Endothelial cell of umbilical vein (primary cell): ENCODE results near the gene PSME4. TPM values are rescaled to one million over a fixed set of nuclear protein-coding genes. Genes with fewer than 3 reads are reported as not detected.

Source experiments
- BruUV-seq: library from RNA; stranded (reverse); fragments of 400-500 nt; replicated peaks from 2 replicates; lab custom pipeline; 2021; lab: Mats Ljungman, UMichigan
- CTCF ChIA-PET: fragments of 300-600, 350-600 bp; sonication (Branson Sonifier 250); formaldehyde crosslinking; loops from one replicate; lab custom pipeline; 2021; ENCODE audit warnings: antibody characterized with exemption, inconsistent platforms; lab: Charles Lee
- POLR2A ChIA-PET: fragments of 300-600, 350-600 bp; sonication (Branson Sonifier 250); formaldehyde crosslinking; loops from one replicate; lab custom pipeline; 2021; ENCODE audit warnings: antibody characterized with exemption, inconsistent platforms; lab: Charles Lee
- DNase-seq: peaks from one replicate; pipeline ENCODE4 v3.0.0-alpha.2; 2011; ENCODE audit warnings: low read depth, low spot score
- FAIRE-seq: peaks from 2 replicates; lab custom pipeline; 2011; peaks lifted over from hg19 to GRCh38; lab: Jason Lieb, UNC
- H2AFZ ChIP-seq: 2 replicates; pipeline ENCODE4 v1.6.0; 2012; ENCODE audit warnings: low read depth, low read length, control low read depth, inconsistent platforms
- H3K27ac ChIP-seq: 2 replicates; pipeline ENCODE4 v1.5.1; 2011; ENCODE audit warnings: low read depth, mild to moderate bottlenecking, control low read depth, low read length, moderate library complexity; ENCODE audit not compliant: insufficient read depth
- H3K27me3 ChIP-seq, 2 experiments: 2 replicates each; pipeline versions ENCODE4 v1.6.0 to v1.6.1; 2011; ENCODE audit warnings: low read length in 2 of 2, mixed read lengths in 1 of 2; ENCODE audit not compliant: control insufficient read depth in 2 of 2, insufficient read depth in 2 of 2
- H3K36me3 ChIP-seq, 2 experiments: 2 replicates in 1 of 2; 3 replicates in 1 of 2; pipeline ENCODE4 v1.5.1; 2011; ENCODE audit warnings: low read length in 2 of 2, mild to moderate bottlenecking in 1 of 2, moderate library complexity in 1 of 2; ENCODE audit not compliant: control insufficient read depth in 2 of 2, insufficient read depth in 2 of 2; ENCODE audit errors: extremely low read depth in 1 of 2
- H3K4me1 ChIP-seq: 3 replicates; pipeline ENCODE4 v1.5.1; 2011; ENCODE audit warnings: mild to moderate bottlenecking, low read length; ENCODE audit not compliant: control insufficient read depth, insufficient read depth; ENCODE audit errors: extremely low read depth
- H3K4me2 ChIP-seq: 2 replicates; pipeline ENCODE4 v1.6.1; 2011; ENCODE audit warnings: low read length, control low read depth, mixed read lengths; ENCODE audit not compliant: insufficient read depth
- H3K4me3 ChIP-seq, 3 experiments: fragments of 200-600 bp in 1 of 3; sonication (generic), shearing (Covaris generic) in 1 of 3; replicated peaks in 1 of 3; 2 replicates each; pipeline ENCODE4 v1.5.1; 2011 to 2016; ENCODE audit warnings: control low read depth in 3 of 3, low read length in 3 of 3, mild to moderate bottlenecking in 2 of 3, inconsistent platforms in 1 of 3, low read depth in 1 of 3, moderate library complexity in 1 of 3; ENCODE audit not compliant: insufficient read depth in 1 of 3
- H3K79me2 ChIP-seq: 2 replicates; pipeline ENCODE4 v1.6.0; 2012; ENCODE audit warnings: low read length, inconsistent platforms; ENCODE audit not compliant: control insufficient read depth, insufficient read depth
- H3K9ac ChIP-seq: replicated peaks from 2 replicates; pipeline ENCODE3; 2011; ENCODE audit warnings: low read length, control low read depth; ENCODE audit not compliant: insufficient read depth; ENCODE audit errors: extremely low read depth
- H3K9me1 ChIP-seq: replicated peaks from 3 replicates; pipeline ENCODE4 v1.6.0; 2011; ENCODE audit warnings: mild to moderate bottlenecking, low read length; ENCODE audit not compliant: control insufficient read depth, insufficient read depth; ENCODE audit errors: extremely low read depth
- H3K9me3 ChIP-seq: replicated peaks from 2 replicates; pipeline ENCODE4 v1.5.1; 2012; ENCODE audit warnings: low read length, inconsistent platforms; ENCODE audit not compliant: control insufficient read depth, insufficient read depth
- H4K20me1 ChIP-seq: replicated peaks from 2 replicates; pipeline ENCODE3; 2011; ENCODE audit warnings: mild to moderate bottlenecking, low read length; ENCODE audit not compliant: control insufficient read depth, insufficient read depth; ENCODE audit errors: extremely low read depth
- CTCF ChIP-seq, 2 donors: IDR thresholded peaks; 1 replicate in 1 of 2; 2 replicates in 1 of 2; pipeline ENCODE4 v1.5.1; 2011; ENCODE audit warnings: low read length in 2 of 2, mild to moderate bottlenecking in 2 of 2, moderate library complexity in 2 of 2, control low read depth in 1 of 2, inconsistent platforms in 1 of 2, low read depth in 1 of 2; ENCODE audit not compliant: insufficient read depth in 1 of 2; ENCODE audit errors: extremely low read depth in 1 of 2
- EZH2 ChIP-seq: IDR thresholded peaks from 2 replicates; pipeline ENCODE4 v1.6.1; 2012; ENCODE audit warnings: borderline replicate concordance, low read depth, mild to moderate bottlenecking, moderate library complexity, low read length, inconsistent platforms; ENCODE audit not compliant: severe bottlenecking
- FOS ChIP-seq: IDR thresholded peaks from 2 replicates; pipeline ENCODE4 v1.6.1; 2011; ENCODE audit warnings: mild to moderate bottlenecking, low read length, moderate library complexity, borderline replicate concordance; ENCODE audit not compliant: insufficient read depth
- GATA2 ChIP-seq: IDR thresholded peaks from 2 replicates; pipeline ENCODE4 v1.7.0; 2011; ENCODE audit warnings: low read depth, mild to moderate bottlenecking, moderate library complexity, mixed read lengths, low read length; ENCODE audit not compliant: insufficient read length, insufficient read depth
- JUN ChIP-seq: IDR thresholded peaks from 2 replicates; pipeline ENCODE4 v1.6.1; 2011; ENCODE audit warnings: borderline replicate concordance, low read depth; ENCODE audit not compliant: insufficient read length, insufficient read depth
- MAX ChIP-seq: IDR thresholded peaks from 2 replicates; pipeline ENCODE4 v1.6.1; 2011; ENCODE audit not compliant: insufficient read depth, insufficient read length
- MYC ChIP-seq: IDR thresholded peaks from one replicate; pipeline ENCODE4 v1.6.1; 2011; ENCODE audit warnings: mild to moderate bottlenecking, low read depth, low read length
- POLR2A ChIP-seq: IDR thresholded peaks from 2 replicates; pipeline ENCODE4 v1.6.1; 2012; ENCODE audit warnings: low read depth, mild to moderate bottlenecking, control low read depth, low read length
- POLR2AphosphoS5 ChIP-seq: IDR thresholded peaks from 2 replicates; pipeline ENCODE4 v1.6.1; 2012; ENCODE audit warnings: low read depth, mild to moderate bottlenecking, control low read depth, low read length, moderate library complexity; ENCODE audit not compliant: insufficient read depth
- dilution Hi-C: fragments of 300-500 bp; cut with MboI; formaldehyde crosslinking; loops from one replicate; pipeline ENCODE4 v1.15.0; 2019; ENCODE audit warnings: low sequenced_read_pairs; ENCODE audit not compliant: extremely low pct_ligation_motif_present
- intact Hi-C: fragments of 100-400 bp; cut with micrococcal nuclease; formaldehyde crosslinking; loops from one replicate; pipeline ENCODE4 v1.10.0; 2022
- polyA plus RNA-seq, 4 experiments: library from polyadenylated mRNA; depleted of rRNA in 3 of 4; stranded (reverse) in 3 of 4; unstranded in 1 of 4; fragments of >200 nt; gene quantifications; 2 replicates each; pipeline versions ENCODE4 v1.2.1 to v1.2.3, GENCODE V29; 2011 to 2012; ENCODE audit warnings: missing spikeins in 1 of 4
- total RNA-seq: library from RNA; stranded (reverse); gene quantifications from 2 replicates; pipeline ENCODE4 v1.2.3, GENCODE V29; 2021

PSME4 gene
- total and polyA plus RNA-seq, 2 donors (not counting 3 experiments of a cell fraction or from before 2014, with no cell fraction given) = 24.7 to 82.6 TPM

- H3K9ac ChIP-seq = no peak overlapping the region
- ChIA-PET CTCF (no interaction called here), POLR2A (no interaction called here)
- H3K27me3 ChIP-seq = no peaks in the 10 kb centered on the region
- intact Hi-C loops (no loop called here), dilution Hi-C loops (no loop called here)
- no peak for FAIRE-seq
- no peak overlapping the region for H3K27ac ChIP-seq
- no peak overlapping the region for H3K4me2 ChIP-seq
- H3K36me3 ChIP-seq = no peaks in the 10 kb centered on the region
- H3K9me1 ChIP-seq = no peaks in the 10 kb centered on the region
- no peak overlapping the region for H2AFZ ChIP-seq
- H3K9me3 ChIP-seq = no peaks in the 10 kb centered on the region
- no peaks in the 10 kb centered on the region for H3K79me2 ChIP-seq
- no peak for DNase-seq
- no peaks in the 10 kb centered on the region for H4K20me1 ChIP-seq
- peaks cover 4% of the 10 kb centered on the region for H3K4me1 ChIP-seq
- no peak for TF ChIP-seq CTCF (IDR thresholded peaks at IDR 0.05; ENCODE audit: extremely low read depth in 1 of 2, insufficient read depth in 1 of 2, low read depth in 1 of 2, low read length in 2 of 2)
- TF ChIP-seq MAX = no peak
- TF ChIP-seq GATA2 = no peak
- no peak for TF ChIP-seq EZH2
- no peak for TF ChIP-seq POLR2AphosphoS5
- no peak for TF ChIP-seq JUN
- TF ChIP-seq MYC = no peak
- TF ChIP-seq FOS = no peak
- no peak for TF ChIP-seq POLR2A
- no peak overlapping the region for H3K4me3 ChIP-seq
- no TSS peak for BruUV-seq
These were observed 21.2 kb upstream of the PSME4 start for GRCh38 chr2:53991948-53992347.
